NCI-H1436 treated with DMSO at 0.1 percent for 48 hours (cell line): ENCODE data around the gene MYL4.
"Not testable (repeated sequence)": the region's sequence is repeated elsewhere in the genome, so short reads cannot be mapped to it uniquely, and the experiment has no call there.

Experiments
- DNase-seq: peaks from one replicate; lab custom pipeline; 2025; lab: John Stamatoyannopoulos, UW

The MYL4 gene

GRCh38 chr17:47193931-47194511, 15.1 kb upstream of the MYL4 start:
- no peak for DNase-seq

GRCh38 chr17:47197821-47198220, 11.3 kb upstream of the MYL4 start:
- DNase-seq: no peak

- DNase-seq: no peak
Observed at GRCh38 chr17:47199627-47200324, 9.4 kb upstream of the MYL4 start.

GRCh38 chr17:47200325-47200664, 8.9 kb upstream of the MYL4 start:
- DNase-seq: no peak

- DNase-seq: no peak
Observed at GRCh38 chr17:47201166-47201565, 8.0 kb upstream of the MYL4 start.

GRCh38 chr17:47203984-47204721, 5.0 kb upstream of the MYL4 start:
- DNase-seq: no peak

- DNase-seq: no peak
Observed at GRCh38 chr17:47204722-47205418, 4.3 kb upstream of the MYL4 start.

GRCh38 chr17:47205419-47205963, 3.7 kb upstream of the MYL4 start:
- peak; percentile 15 for DNase-seq

GRCh38 chr17:47207143-47208067, 1.7 kb upstream of the MYL4 start:
- DNase-seq: no peak

GRCh38 chr17:47209499-47209898, 351 bp downstream of the MYL4 start:
- DNase-seq: no peak

- DNase-seq: no peak
Observed at GRCh38 chr17:47210105-47210504, 957 bp downstream of the MYL4 start.

- no peak for DNase-seq
Observed at GRCh38 chr17:47210779-47211178, 1.6 kb downstream of the MYL4 start.

GRCh38 chr17:47212458-47212857, 3.3 kb downstream of the MYL4 start:
- no peak for DNase-seq

- no peak for DNase-seq
Observed at GRCh38 chr17:47213540-47213939, 4.4 kb downstream of the MYL4 start.

- DNase-seq: no peak
Observed at GRCh38 chr17:47214931-47215330, 5.8 kb downstream of the MYL4 start.

- not testable (repeated sequence) for DNase-seq
Observed at GRCh38 chr17:47216821-47217220, 7.7 kb downstream of the MYL4 start.

- DNase-seq: not testable (repeated sequence)
Observed at GRCh38 chr17:47217279-47217678, 8.1 kb downstream of the MYL4 start.

- DNase-seq: no peak
Observed at GRCh38 chr17:47218896-47219430, 9.8 kb downstream of the MYL4 start.

GRCh38 chr17:47219621-47220475, 10.7 kb downstream of the MYL4 start:
- DNase-seq: no peak

- DNase-seq: no peak
Observed at GRCh38 chr17:47220531-47220999, 11.4 kb downstream of the MYL4 start.
